HepG2 (cell line): Measurements from ENCODE around the gene AKR7A2. TPM values are rescaled to one million over a fixed set of nuclear protein-coding genes. Genes with fewer than 3 reads are reported as not detected.

Experiments used
- CSRNP1 ChIP-seq: sonication (generic); formaldehyde crosslinking; IDR thresholded peaks from 2 replicates; pipeline ENCODE4 v1.8.1; 2023; ENCODE audit warnings: mild to moderate bottlenecking, missing genetic modification reagents
- MEIS2 ChIP-seq: sonication (generic); formaldehyde crosslinking; IDR thresholded peaks from 2 replicates; pipeline ENCODE4 v1.9.0; 2021; ENCODE audit warnings: mild to moderate bottlenecking, missing genetic modification reagents
- PITX1 ChIP-seq: sonication (generic); formaldehyde crosslinking; IDR thresholded peaks from 2 replicates; pipeline ENCODE4 v1.5.1; 2020; ENCODE audit warnings: mild to moderate bottlenecking, missing genetic modification reagents
- ZFP90 ChIP-seq: sonication (generic); formaldehyde crosslinking; IDR thresholded peaks from 2 replicates; pipeline ENCODE4 v1.8.0; 2022; ENCODE audit warnings: missing genetic modification reagents, mild to moderate bottlenecking, inconsistent platforms, borderline replicate concordance
- ZNF230 ChIP-seq: sonication (generic); formaldehyde crosslinking; IDR thresholded peaks from 2 replicates; pipeline ENCODE4 v1.4.0; 2020; ENCODE audit warnings: mild to moderate bottlenecking, missing genetic modification reagents
- ZNF275 ChIP-seq: sonication (generic); formaldehyde crosslinking; IDR thresholded peaks from 2 replicates; pipeline ENCODE4 v1.8.0; 2022; ENCODE audit warnings: missing genetic modification reagents, mild to moderate bottlenecking, inconsistent platforms, borderline replicate concordance
- ZNF280D ChIP-seq: sonication (generic); formaldehyde crosslinking; IDR thresholded peaks from 2 replicates; pipeline ENCODE4 v1.5.1; 2020; ENCODE audit warnings: mild to moderate bottlenecking, missing genetic modification reagents
- ZNF326 ChIP-seq: sonication (generic); formaldehyde crosslinking; IDR thresholded peaks from 2 replicates; pipeline ENCODE4 v1.4.0; 2020; ENCODE audit warnings: missing genetic modification reagents, borderline replicate concordance
- ZNF333 ChIP-seq: sonication (generic); formaldehyde crosslinking; IDR thresholded peaks from 2 replicates; pipeline ENCODE4 v1.4.0; 2020; ENCODE audit warnings: mild to moderate bottlenecking, missing genetic modification reagents, borderline replicate concordance
- ZNF407 ChIP-seq: sonication (generic); formaldehyde crosslinking; IDR thresholded peaks from one replicate; pipeline ENCODE4 v1.5.1; 2020; ENCODE audit warnings: mild to moderate bottlenecking, missing genetic modification reagents; ENCODE audit errors: not compliant biosample characterization
- ZNF484 ChIP-seq: sonication (generic); formaldehyde crosslinking; IDR thresholded peaks from 2 replicates; pipeline ENCODE4 v1.5.1; 2020; ENCODE audit warnings: mild to moderate bottlenecking, low read depth, missing genetic modification reagents, borderline replicate concordance
- ZNF703 ChIP-seq: sonication (generic); formaldehyde crosslinking; IDR thresholded peaks from 2 replicates; pipeline ENCODE4 v1.5.1; 2020; ENCODE audit warnings: missing genetic modification reagents, mild to moderate bottlenecking, moderate library complexity, borderline replicate concordance
- ZNF709 ChIP-seq: sonication (generic); formaldehyde crosslinking; IDR thresholded peaks from 2 replicates; pipeline ENCODE4 v1.5.0; 2020; ENCODE audit warnings: mild to moderate bottlenecking, missing genetic modification reagents
- polyA plus RNA-seq, 8 experiments: library from polyadenylated mRNA; depleted of rRNA in 3 of 8; stranded (reverse) in 7 of 8; unstranded in 1 of 8; fragments of >200 nt; fragmentation: Illumina TruSeq in 4 of 8; extraction: Trizol in 4 of 8; gene quantifications; 2 replicates each; pipeline versions ENCODE4 v1.2.1 to v1.2.3, GENCODE V29; 2011 to 2016; ENCODE audit warnings: low read depth in 4 of 8, missing spikeins in 1 of 8, mixed read lengths in 1 of 8; ENCODE audit not compliant: insufficient read depth in 1 of 8
- total RNA-seq, 5 experiments: library from RNA; depleted of rRNA; stranded (reverse); fragments of >200 nt; fragmentation: Illumina TruSeq; extraction: Trizol; gene quantifications; 2 replicates each; pipeline ENCODE4 v1.2.3, GENCODE V29; 2016; ENCODE audit warnings: low read depth in 1 of 5

The AKR7A2 gene
- total and polyA plus RNA-seq, 2 of the 13 experiments (the other 11 are each of a cell fraction or from before 2014, with no cell fraction given): 45.2 to 75.6 TPM

GRCh38 chr1:19338323-19338762 lies 26.4 kb upstream of the AKR7A2 start (continued):
- TF ChIP-seq ZNF280D (CRISPR knock-in tag) (no peak), ZNF326 (no peak), PITX1 (no peak), ZNF484 (CRISPR knock-in tag) (no peak), ZNF275 (CRISPR knock-in tag) (no peak), ZNF407 (CRISPR knock-in tag) (no peak), ZFP90 (no peak), ZNF333 (CRISPR knock-in tag) (no peak), ZNF703 (no peak), ZNF230 (CRISPR knock-in tag) (no peak), CSRNP1 (CRISPR knock-in tag) (peak; percentile 73), MEIS2 (CRISPR knock-in tag) (no peak), ZNF709 (no peak)
